ENCODE measurements around the gene MTARC2. TPM values are rescaled to one million over a fixed set of nuclear protein-coding genes. Genes with fewer than 3 reads are reported as not detected.

Gene MTARC2
- total and polyA plus RNA-seq, 2 donors (not counting 1 experiment from before 2014, with no cell fraction given), result 16.3 to 22.6 TPM

DNA sequence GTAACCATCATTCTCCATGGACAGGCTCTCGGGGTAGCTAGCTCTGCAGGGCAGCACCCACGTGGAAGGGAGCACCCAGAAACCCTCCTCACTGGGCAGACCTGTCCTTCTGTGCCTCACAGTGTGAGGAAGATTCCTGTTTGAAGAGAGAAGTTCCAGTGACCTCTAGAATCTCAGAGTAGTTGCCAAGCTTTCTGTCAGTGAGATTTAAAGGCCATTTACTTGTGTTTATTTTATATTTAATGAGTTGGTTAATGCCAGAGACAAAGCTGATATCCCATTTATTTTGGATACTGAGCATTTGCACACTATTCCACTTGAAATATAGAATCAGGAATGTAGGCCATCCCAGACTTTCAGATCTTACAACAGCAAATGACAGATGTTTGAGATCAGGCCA lies 67.3 kb downstream of the MTARC2 start:
- H3K4me3 Mint-ChIP-seq, result no peak overlapping the region
- no peak for ATAC-seq (ENCODE audit: low read depth)
- POLR2A ChIA-PET, result no interaction called here

DNA sequence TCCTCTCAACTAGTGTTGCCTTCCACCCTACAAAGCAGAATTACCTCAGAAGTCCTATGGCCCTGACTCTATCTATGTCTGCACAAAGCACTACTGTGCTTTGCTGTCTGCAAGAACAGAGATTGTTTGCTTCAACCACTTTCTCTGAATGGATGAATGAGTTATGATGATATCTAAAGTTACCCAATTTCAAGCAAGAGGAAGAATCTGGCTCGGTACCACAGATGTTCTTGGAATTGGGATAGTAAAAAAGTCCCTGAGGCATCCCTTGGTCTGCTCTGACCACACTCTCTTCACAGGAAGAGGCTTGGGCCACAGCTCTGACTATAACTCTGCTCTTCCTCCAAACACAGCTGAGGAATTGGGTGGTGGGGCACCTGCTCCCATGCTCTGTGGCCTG lies 69.8 kb downstream of the MTARC2 start:
- intact Hi-C loops (cut with micrococcal nuclease), result no loop called here
- H3K9me3 ChIP-seq (ENCODE audit: control extremely low read depth in 1 of 3, control insufficient read depth in 2 of 3, insufficient read depth in 1 of 3, low read length in 2 of 3), result no peaks in the 10 kb centered on the region
- Mint-ChIP-seq H3K4me1 (no peaks in the 10 kb centered on the region), H3K27me3 (peaks cover 17% of the 10 kb centered on the region), H3K4me3 (no peak overlapping the region), H3K9me3 (ENCODE audit: insufficient read depth) (no peaks in the 10 kb centered on the region), H3K27ac (no peak overlapping the region)
- H3K4me3 ChIP-seq (ENCODE audit: control extremely low read depth in 1 of 5, extremely low read depth in 1 of 5, insufficient read depth in 1 of 5, low read depth in 2 of 5, low read length in 4 of 5), result no peak overlapping the region
- no peaks in the 10 kb centered on the region for H3K27me3 ChIP-seq (replicated peaks in 1 of 4; ENCODE audit: control extremely low read depth in 1 of 4, control insufficient read depth in 3 of 4, insufficient read depth in 4 of 4, low read length in 3 of 4)
- DNase-seq (no peak), ATAC-seq (ENCODE audit: low read depth) (no peak)
- WGBS (ENCODE audit: insufficient coverage), result no CpG with 5 or more reads among the region's 1 CpG
- H3K4me1 ChIP-seq (ENCODE audit: control insufficient read depth in 2 of 2, insufficient read depth in 2 of 2, low read length in 2 of 2), result no peaks in the 10 kb centered on the region
- TF ChIP-seq EZH2 (IDR thresholded peaks at IDR 0.05; ENCODE audit: borderline replicate concordance, insufficient read depth, low read depth, low read length, poor library complexity, severe bottlenecking), result no peak
- TF ChIP-seq, protein P1, sequence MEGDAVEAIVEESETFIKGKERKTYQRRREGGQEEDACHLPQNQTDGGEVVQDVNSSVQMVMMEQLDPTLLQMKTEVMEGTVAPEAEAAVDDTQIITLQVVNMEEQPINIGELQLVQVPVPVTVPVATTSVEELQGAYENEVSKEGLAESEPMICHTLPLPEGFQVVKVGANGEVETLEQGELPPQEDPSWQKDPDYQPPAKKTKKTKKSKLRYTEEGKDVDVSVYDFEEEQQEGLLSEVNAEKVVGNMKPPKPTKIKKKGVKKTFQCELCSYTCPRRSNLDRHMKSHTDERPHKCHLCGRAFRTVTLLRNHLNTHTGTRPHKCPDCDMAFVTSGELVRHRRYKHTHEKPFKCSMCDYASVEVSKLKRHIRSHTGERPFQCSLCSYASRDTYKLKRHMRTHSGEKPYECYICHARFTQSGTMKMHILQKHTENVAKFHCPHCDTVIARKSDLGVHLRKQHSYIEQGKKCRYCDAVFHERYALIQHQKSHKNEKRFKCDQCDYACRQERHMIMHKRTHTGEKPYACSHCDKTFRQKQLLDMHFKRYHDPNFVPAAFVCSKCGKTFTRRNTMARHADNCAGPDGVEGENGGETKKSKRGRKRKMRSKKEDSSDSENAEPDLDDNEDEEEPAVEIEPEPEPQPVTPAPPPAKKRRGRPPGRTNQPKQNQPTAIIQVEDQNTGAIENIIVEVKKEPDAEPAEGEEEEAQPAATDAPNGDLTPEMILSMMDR (IDR thresholded peaks at IDR 0.05), result no peak
- ChIA-PET POLR2A (no interaction called here), CTCF (no interaction called here)
- H3K27ac ChIP-seq (ENCODE audit: low read length in 2 of 2), result no peak overlapping the region
- H3K9ac ChIP-seq (ENCODE audit: low read length), result no peak overlapping the region
- no peak overlapping the region for H3K4me2 ChIP-seq (replicated peaks; ENCODE audit: low read depth, low read length, poor library complexity, severe bottlenecking)
- H2AFZ ChIP-seq (ENCODE audit: insufficient read depth, low read depth, low read length, poor library complexity, severe bottlenecking), result no peak overlapping the region
- no peaks in the 10 kb centered on the region for H3K79me2 ChIP-seq (ENCODE audit: control insufficient read depth, insufficient read depth, low read length)
- no peaks in the 10 kb centered on the region for H4K20me1 ChIP-seq (ENCODE audit: control insufficient read depth, insufficient read depth, low read length, poor library complexity, severe bottlenecking)
- no peaks in the 10 kb centered on the region for H3K36me3 ChIP-seq (replicated peaks in 1 of 2; ENCODE audit: control extremely low read depth in 1 of 2, control insufficient read depth in 1 of 2, extremely low read depth in 1 of 2, insufficient read depth in 2 of 2, low read length in 1 of 2)

More for the DNA sequence above, 67.3 kb downstream of the MTARC2 start:
- intact Hi-C loops (cut with micrococcal nuclease), result no loop called here
- H3K4me1 Mint-ChIP-seq, result peaks cover 3% of the 10 kb centered on the region
- H3K27me3 ChIP-seq (replicated peaks in 1 of 4; ENCODE audit: control extremely low read depth in 1 of 4, control insufficient read depth in 3 of 4, insufficient read depth in 4 of 4, low read length in 3 of 4), result peaks cover 0 to 6% (median under 1%) of the 10 kb centered on the region in 4 experiments
- no peak overlapping the region for H3K9ac ChIP-seq (ENCODE audit: low read length)
- H3K9me3 Mint-ChIP-seq (ENCODE audit: insufficient read depth), result no peaks in the 10 kb centered on the region
- no peak overlapping the region for H3K27ac Mint-ChIP-seq
- no peaks in the 10 kb centered on the region for H4K20me1 ChIP-seq (ENCODE audit: control insufficient read depth, insufficient read depth, low read length, poor library complexity, severe bottlenecking)
- TF ChIP-seq, protein P1 (IDR thresholded peaks at IDR 0.05), result no peak
- TF ChIP-seq EZH2 (IDR thresholded peaks at IDR 0.05; ENCODE audit: borderline replicate concordance, insufficient read depth, low read depth, low read length, poor library complexity, severe bottlenecking), result no peak
- H3K27me3 Mint-ChIP-seq, result peaks cover 7% of the 10 kb centered on the region
- H3K79me2 ChIP-seq (ENCODE audit: control insufficient read depth, insufficient read depth, low read length), result no peaks in the 10 kb centered on the region
- H3K4me3 ChIP-seq (ENCODE audit: control extremely low read depth in 1 of 5, extremely low read depth in 1 of 5, insufficient read depth in 1 of 5, low read depth in 2 of 5, low read length in 4 of 5), result no peak overlapping the region
- H3K9me3 ChIP-seq (ENCODE audit: control extremely low read depth in 1 of 3, control insufficient read depth in 2 of 3, insufficient read depth in 1 of 3, low read length in 2 of 3), result no peaks in the 10 kb centered on the region
- no peaks in the 10 kb centered on the region for H3K36me3 ChIP-seq (replicated peaks in 1 of 2; ENCODE audit: control extremely low read depth in 1 of 2, control insufficient read depth in 1 of 2, extremely low read depth in 1 of 2, insufficient read depth in 2 of 2, low read length in 1 of 2)
- CTCF ChIA-PET, result interaction anchor here (1.0 kb wide), 1 partner anchor 620 kb away, joined by 3 read pairs; no protein-coding TSS in a partner anchor
- no peak overlapping the region for H2AFZ ChIP-seq (ENCODE audit: insufficient read depth, low read depth, low read length, poor library complexity, severe bottlenecking)
- DNase-seq, result no peak
- H3K4me1 ChIP-seq (ENCODE audit: control insufficient read depth in 2 of 2, insufficient read depth in 2 of 2, low read length in 2 of 2), result peaks cover 0 to 2% of the 10 kb centered on the region in 2 donors
- WGBS (ENCODE audit: insufficient coverage), result no CpG with 5 or more reads among the region's 2 CpGs
- no peak overlapping the region for H3K4me2 ChIP-seq (replicated peaks; ENCODE audit: low read depth, low read length, poor library complexity, severe bottlenecking)
- H3K27ac ChIP-seq (ENCODE audit: low read length in 2 of 2), result no peak overlapping the region

Measured in B cell (primary cell).